Gastroesophageal sphincter (tissue), 3 donors: ENCODE measurements around the gene MLST8.

Source experiments
- CTCF ChIP-seq, 4 experiments: fragments of 200-600 bp in 2 of 4; fragments of 450-650 bp in 2 of 4; sonication (generic) in 1 of 4; IDR thresholded peaks; one replicate each; pipeline ENCODE4 v1.5.1; 2017 to 2019; ENCODE audit warnings: antibody characterized with exemption in 4 of 4, mild to moderate bottlenecking in 2 of 4, moderate library complexity in 2 of 4
- EP300 ChIP-seq: sonication (generic); formaldehyde crosslinking; IDR thresholded peaks from one replicate; pipeline ENCODE4 v1.6.1; 2017; ENCODE audit warnings: antibody characterized with exemption, mild to moderate bottlenecking
- POLR2A ChIP-seq, 2 donors: fragments of 450-650 bp; IDR thresholded peaks; one replicate each; pipeline ENCODE4 v1.6.1; 2017; ENCODE audit warnings: antibody characterized with exemption in 2 of 2, mild to moderate bottlenecking in 2 of 2, moderate library complexity in 1 of 2

GRCh38 chr16:2246301-2246885, 41.1 kb downstream of the MLST8 start:
- TF ChIP-seq CTCF (IDR thresholded peaks at IDR 0.05) (no peak), EP300 (no peak), POLR2A (IDR thresholded peaks at IDR 0.05) (no peak)
